IPS-20b (cell line): ENCODE data around the gene UBFD1.
"Not testable (repeated sequence)": the region's sequence is repeated elsewhere in the genome, so short reads cannot be mapped to it uniquely, and the experiment has no call there.

ENCODE experiments used
- H3K27ac ChIP-seq: one replicate; pipeline ENCODE4 v1.5.1; 2013; ENCODE audit warnings: low read length
- H3K27me3 ChIP-seq: 2 replicates; pipeline ENCODE4 v1.6.1; 2013; ENCODE audit warnings: mild to moderate bottlenecking, low read length, inconsistent platforms; ENCODE audit not compliant: insufficient read depth
- H3K36me3 ChIP-seq: 2 replicates; pipeline ENCODE4 v1.6.1; 2013; ENCODE audit warnings: low read depth, mild to moderate bottlenecking, inconsistent platforms, low read length, moderate library complexity; ENCODE audit not compliant: insufficient read depth
- H3K4me1 ChIP-seq: 2 replicates; pipeline ENCODE4 v1.6.1; 2013; ENCODE audit warnings: mild to moderate bottlenecking, control low read depth, inconsistent platforms, low read length, moderate library complexity; ENCODE audit not compliant: insufficient read depth
- H3K4me3 ChIP-seq: 2 replicates; pipeline ENCODE4 v1.5.1; 2013; ENCODE audit warnings: mild to moderate bottlenecking, low read length, inconsistent platforms
- H3K9ac ChIP-seq: 2 replicates; pipeline ENCODE4 v1.6.1; 2013; ENCODE audit warnings: low read depth, mild to moderate bottlenecking, inconsistent platforms, low read length, moderate library complexity
- H3K9me3 ChIP-seq: 2 replicates; pipeline ENCODE4 v1.6.1; 2013; ENCODE audit warnings: mild to moderate bottlenecking, low read depth, low read length, inconsistent platforms; ENCODE audit not compliant: insufficient read depth

Gene UBFD1, protein sequence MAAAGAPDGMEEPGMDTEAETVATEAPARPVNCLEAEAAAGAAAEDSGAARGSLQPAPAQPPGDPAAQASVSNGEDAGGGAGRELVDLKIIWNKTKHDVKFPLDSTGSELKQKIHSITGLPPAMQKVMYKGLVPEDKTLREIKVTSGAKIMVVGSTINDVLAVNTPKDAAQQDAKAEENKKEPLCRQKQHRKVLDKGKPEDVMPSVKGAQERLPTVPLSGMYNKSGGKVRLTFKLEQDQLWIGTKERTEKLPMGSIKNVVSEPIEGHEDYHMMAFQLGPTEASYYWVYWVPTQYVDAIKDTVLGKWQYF

GRCh38 chr16:23556881-23557778, at the start of gene UBFD1, which contains the start of gene EARS2:
TSS of gene UBFD1 (plus strand) at chr16:23557727. CDS start at chr16:23557743, 16 bp downstream.
TSS of gene EARS2 (minus strand) at chr16:23557350. CDS start at chr16:23557343, 7 bp downstream.
- no peaks in the 10 kb centered on the region for H3K4me1 ChIP-seq
- H3K27ac ChIP-seq, result peak within 1 kb of the TSS; percentile 44
- peak within 1 kb of the TSS; percentile 84 for H3K9ac ChIP-seq
- no peaks in the 10 kb centered on the region for H3K9me3 ChIP-seq
- H3K4me3 ChIP-seq, result peak within 1 kb of the TSS; percentile 92
- H3K36me3 ChIP-seq, result peaks cover 55% of the 10 kb centered on the region
- H3K27me3 ChIP-seq, result no peaks in the 10 kb centered on the region

DNA sequence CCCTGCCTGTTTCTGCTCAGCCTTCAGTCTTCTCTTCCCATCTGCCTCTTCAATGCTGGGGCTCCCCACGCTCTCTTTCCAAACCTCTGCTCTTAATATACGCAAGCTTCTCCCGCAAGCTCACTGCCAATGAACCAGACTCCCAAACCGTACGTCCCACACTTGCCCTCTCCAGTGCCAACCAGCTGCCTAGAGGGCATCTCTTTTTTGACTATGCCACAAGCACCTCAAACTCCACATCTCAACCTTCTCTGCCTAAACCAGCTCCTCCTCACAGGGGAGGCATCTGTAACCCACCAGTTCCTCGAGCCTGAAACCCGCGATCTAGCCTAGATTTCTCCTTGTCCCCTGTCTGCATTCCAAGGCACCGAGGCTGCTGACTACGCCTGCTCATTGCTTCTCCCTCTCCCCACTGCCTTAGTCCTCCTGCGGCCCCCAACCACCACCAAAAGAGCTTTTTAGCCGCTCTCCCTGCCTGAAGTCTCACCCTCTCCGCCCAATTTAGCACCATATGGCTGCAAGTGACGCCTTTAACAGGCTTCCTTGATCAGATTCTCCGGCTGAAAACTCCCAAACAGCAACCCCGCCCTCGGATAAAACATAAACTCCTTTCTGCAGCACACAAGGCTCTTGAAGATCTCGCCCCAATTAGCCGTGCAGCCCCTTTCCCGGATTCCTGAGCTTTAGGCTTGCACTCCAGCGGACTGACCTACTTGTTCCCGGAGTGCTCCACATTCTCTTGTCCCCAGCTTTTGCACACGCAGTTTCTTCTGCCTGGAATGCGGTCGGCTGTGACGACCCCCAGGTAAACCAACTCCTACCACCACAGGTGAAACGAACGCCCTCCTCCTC, 48.7 kb upstream of the UBFD1 start:
- Histone ChIP-seq H3K4me3 (peak overlapping the region; percentile 90), H3K9me3 (no peaks in the 10 kb centered on the region), H3K27ac (peak overlapping the region; percentile 8), H3K4me1 (peaks cover 25% of the 10 kb centered on the region), H3K27me3 (no peaks in the 10 kb centered on the region), H3K36me3 (peaks cover 7% of the 10 kb centered on the region), H3K9ac (peak overlapping the region; percentile 84)

DNA sequence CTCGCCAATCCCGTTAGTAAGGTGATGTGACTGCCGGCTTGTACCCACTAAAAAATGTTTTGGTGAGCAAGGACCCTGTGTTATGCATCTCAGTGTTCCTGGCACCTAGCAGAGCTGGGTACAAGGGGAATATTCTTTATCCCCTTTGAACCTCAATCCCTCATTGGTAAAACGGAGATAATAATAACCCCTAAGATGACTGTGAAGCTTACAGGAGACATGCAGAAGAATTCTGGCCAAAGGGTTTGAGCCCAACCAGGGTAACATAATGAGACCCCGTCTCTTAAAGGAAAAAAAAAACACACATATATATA, 48.1 kb upstream of the UBFD1 start:
- Histone ChIP-seq H3K4me3 (peak overlapping the region; percentile 90), H3K27me3 (no peaks in the 10 kb centered on the region), H3K27ac (no peak overlapping the region), H3K36me3 (peaks cover 8% of the 10 kb centered on the region), H3K9me3 (no peaks in the 10 kb centered on the region), H3K4me1 (peaks cover 21% of the 10 kb centered on the region), H3K9ac (peak overlapping the region; percentile 84)

GRCh38 chr16:23509782-23510163, 47.8 kb upstream of the UBFD1 start:
- Histone ChIP-seq H3K4me1 (peaks cover 18% of the 10 kb centered on the region), H3K36me3 (peaks cover 11% of the 10 kb centered on the region), H3K4me3 (peak overlapping the region; percentile 90), H3K27me3 (no peaks in the 10 kb centered on the region), H3K27ac (no peak overlapping the region), H3K9me3 (no peaks in the 10 kb centered on the region), H3K9ac (peak overlapping the region; percentile 84)

DNA sequence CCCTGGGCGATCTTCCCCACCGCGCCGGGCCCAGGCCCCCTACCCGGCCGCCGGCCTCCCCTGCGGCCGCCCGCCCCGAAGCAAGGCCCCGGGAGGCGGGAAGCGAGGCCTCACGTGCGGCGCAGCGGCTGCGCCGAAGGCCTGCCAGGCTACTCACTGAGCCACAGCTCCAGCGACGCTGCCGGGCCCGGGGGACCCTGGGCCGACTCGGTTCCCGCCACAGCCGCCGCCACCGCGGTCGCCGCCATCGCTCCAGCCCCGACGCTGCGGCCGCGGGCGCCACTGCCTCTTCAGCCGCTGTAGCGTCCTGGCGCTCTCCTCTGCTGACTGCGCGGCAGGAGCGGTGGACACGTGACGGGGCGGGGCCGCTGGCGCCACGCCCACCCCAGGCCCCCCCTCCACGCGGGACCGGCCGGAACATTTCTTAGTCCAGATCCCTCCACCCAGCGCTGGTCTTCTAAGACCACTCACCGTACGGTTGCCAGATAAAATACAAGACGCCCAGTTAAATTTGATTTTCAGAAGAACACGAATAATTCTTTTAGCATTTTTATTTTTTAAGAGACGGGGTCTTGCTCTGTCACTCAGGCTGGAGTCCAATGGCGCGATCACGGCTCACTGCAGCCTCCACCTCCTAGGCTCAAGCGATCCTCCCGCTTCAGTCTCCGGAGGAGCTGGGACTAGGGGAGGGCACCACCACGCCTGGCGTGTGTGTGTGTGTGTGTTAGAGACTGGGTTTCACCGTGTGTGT, 47.2 kb upstream of the UBFD1 start, which contains the start of gene GGA2:
Gene GGA2 (minus strand): TSS at position 331 of the 751 bp plus-strand sequence. CDS start 83 bp downstream, at position 248.
- Histone ChIP-seq H3K9ac (peak within 1 kb of the TSS; percentile 84), H3K27me3 (no peaks in the 10 kb centered on the region), H3K4me1 (peaks cover 13% of the 10 kb centered on the region), H3K36me3 (peaks cover 12% of the 10 kb centered on the region; the same call in 1 of the 2 replicates), H3K4me3 (peak within 1 kb of the TSS; percentile 90), H3K27ac (no peak within 1 kb of the TSS), H3K9me3 (no peaks in the 10 kb centered on the region)

DNA sequence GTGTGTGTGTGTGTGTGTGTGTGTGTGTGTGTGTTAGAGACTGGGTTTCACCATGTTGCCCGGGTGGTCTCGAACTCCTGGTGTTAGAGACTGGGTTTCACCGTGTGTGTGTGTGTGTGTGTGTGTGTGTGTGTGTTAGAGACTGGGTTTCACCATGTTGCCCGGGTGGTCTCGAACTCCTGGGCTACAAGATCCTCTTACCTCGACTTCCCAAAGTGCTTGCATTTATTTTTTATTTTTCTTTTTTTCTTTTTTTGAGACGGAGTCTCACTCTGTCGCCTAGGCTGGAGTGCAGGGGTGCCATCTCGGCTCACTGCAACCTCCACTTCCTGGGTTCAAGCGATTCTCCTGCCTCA, 46.6 kb upstream of the UBFD1 start:
- not testable (repeated sequence) for H3K4me1 ChIP-seq, H3K27me3 ChIP-seq, H3K9me3 ChIP-seq, H3K27ac ChIP-seq
- Histone ChIP-seq H3K9ac (peak overlapping the region; percentile 84; the same call in 1 of the 2 replicates), H3K36me3 (peaks cover 12% of the 10 kb centered on the region; the same call in 1 of the 2 replicates), H3K4me3 (peak overlapping the region; percentile 90; the same call in 1 of the 2 replicates)

DNA sequence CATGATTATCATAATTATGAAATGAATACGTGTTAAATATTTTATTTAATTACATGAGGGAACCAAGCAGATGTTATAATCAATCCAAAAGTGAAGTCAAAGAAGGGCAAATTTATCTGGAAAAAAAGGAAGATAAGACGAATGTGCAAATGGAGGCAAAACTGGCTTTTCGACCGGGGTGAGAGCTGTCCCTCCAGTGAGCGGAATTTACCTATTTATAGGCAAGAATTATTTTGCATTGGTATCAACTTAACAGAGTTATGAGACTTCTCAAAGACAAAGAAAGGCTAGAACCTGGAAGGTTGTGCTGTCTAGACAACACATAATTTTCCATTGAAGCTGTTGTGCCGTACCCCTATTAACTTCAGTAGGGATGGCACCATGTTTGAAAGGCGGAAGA, 45.8 kb upstream of the UBFD1 start:
- H3K9me3 ChIP-seq, result no peaks in the 10 kb centered on the region
- H3K27me3 ChIP-seq, result no peaks in the 10 kb centered on the region
- peaks cover 3% of the 10 kb centered on the region; the same call in 1 of the 2 replicates for H3K4me1 ChIP-seq
- no peak overlapping the region for H3K9ac ChIP-seq
- H3K4me3 ChIP-seq, result no peak overlapping the region
- no peak overlapping the region for H3K27ac ChIP-seq
- H3K36me3 ChIP-seq, result peaks cover 5% of the 10 kb centered on the region; the same call in 1 of the 2 replicates

- no peak overlapping the region for H3K27ac ChIP-seq
- H3K9ac ChIP-seq, result no peak overlapping the region
- peaks cover 4% of the 10 kb centered on the region; the same call in 1 of the 2 replicates for H3K36me3 ChIP-seq
- no peak overlapping the region for H3K4me3 ChIP-seq
- H3K27me3 ChIP-seq, result no peaks in the 10 kb centered on the region
- H3K4me1 ChIP-seq, result peaks cover 3% of the 10 kb centered on the region; the same call in 1 of the 2 replicates
- no peaks in the 10 kb centered on the region for H3K9me3 ChIP-seq
These were observed 45.3 kb upstream of the UBFD1 start for GRCh38 chr16:23512168-23512695.

DNA sequence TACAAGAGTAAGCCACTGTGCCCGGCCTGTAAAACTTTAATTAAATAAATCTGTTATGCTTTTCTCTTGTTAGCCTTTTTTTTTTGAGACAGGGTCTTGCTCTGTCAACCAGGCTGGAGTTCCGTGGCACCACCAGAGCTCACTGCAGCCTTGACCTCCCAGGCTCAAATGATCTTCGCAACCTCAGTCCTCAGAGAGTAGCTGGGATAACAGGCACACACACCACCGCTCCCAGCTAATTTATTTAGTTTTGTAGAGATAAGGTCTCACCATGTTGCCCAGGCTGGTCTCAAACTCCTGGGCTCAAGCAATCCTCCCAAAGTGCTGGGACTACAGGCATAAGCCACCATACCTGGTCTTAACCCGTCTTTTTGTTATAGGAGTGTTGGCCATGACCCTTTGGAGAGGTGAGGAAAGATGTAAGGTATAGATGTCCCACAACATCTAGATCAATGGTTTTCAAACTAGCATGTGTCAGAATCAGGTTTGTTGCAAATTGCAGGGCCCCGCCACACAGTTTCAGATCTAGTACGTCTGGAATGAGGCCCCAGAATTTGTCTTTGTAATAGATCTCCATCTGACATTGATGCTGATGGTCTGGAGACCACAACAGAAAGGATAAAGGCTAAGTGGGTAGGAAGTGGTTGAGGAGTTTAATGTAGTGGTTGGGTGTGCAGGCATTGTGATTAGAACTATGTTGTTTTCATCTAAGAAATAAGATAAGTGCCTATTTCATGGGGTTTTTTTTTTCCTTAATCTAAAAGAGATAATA, 43.0 kb upstream of the UBFD1 start:
- no peak overlapping the region for H3K9ac ChIP-seq
- H3K27ac ChIP-seq, result no peak overlapping the region
- peaks cover 15% of the 10 kb centered on the region for H3K36me3 ChIP-seq

DNA sequence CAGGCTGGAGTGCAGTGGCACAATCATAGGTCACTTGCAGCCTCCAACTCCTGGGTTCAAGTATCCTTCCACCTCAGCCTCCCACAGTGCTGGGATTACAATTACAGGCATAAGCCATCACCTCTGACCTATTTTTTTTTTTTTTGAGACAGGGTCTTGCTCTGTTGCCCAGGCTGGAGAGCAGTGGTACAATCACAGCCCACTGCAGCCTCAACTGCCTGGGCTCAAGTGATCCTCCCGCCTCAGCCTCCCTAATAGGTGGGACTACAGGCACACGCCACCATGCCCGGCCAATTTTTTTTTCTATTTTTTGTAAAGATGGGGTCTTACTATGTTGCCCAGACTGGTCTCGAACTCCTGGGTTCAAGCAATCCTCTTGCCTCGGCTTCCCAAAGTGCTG, 41.6 kb upstream of the UBFD1 start:
- Histone ChIP-seq H3K9me3 (no peaks in the 10 kb centered on the region), H3K9ac (no peak overlapping the region), H3K4me3 (no peak overlapping the region), H3K4me1 (no peaks in the 10 kb centered on the region), H3K36me3 (peaks cover 23% of the 10 kb centered on the region), H3K27ac (no peak overlapping the region), H3K27me3 (no peaks in the 10 kb centered on the region)

More for the DNA sequence above, 43.0 kb upstream of the UBFD1 start:
- Histone ChIP-seq H3K4me3 (no peak overlapping the region), H3K9me3 (no peaks in the 10 kb centered on the region), H3K27me3 (no peaks in the 10 kb centered on the region), H3K4me1 (no peaks in the 10 kb centered on the region)
